ENCODE results near the gene GJA4.
A peak's percentile ranks its signal among the peaks of the same experiment; 100 is the strongest.

The GJA4 gene

DNA sequence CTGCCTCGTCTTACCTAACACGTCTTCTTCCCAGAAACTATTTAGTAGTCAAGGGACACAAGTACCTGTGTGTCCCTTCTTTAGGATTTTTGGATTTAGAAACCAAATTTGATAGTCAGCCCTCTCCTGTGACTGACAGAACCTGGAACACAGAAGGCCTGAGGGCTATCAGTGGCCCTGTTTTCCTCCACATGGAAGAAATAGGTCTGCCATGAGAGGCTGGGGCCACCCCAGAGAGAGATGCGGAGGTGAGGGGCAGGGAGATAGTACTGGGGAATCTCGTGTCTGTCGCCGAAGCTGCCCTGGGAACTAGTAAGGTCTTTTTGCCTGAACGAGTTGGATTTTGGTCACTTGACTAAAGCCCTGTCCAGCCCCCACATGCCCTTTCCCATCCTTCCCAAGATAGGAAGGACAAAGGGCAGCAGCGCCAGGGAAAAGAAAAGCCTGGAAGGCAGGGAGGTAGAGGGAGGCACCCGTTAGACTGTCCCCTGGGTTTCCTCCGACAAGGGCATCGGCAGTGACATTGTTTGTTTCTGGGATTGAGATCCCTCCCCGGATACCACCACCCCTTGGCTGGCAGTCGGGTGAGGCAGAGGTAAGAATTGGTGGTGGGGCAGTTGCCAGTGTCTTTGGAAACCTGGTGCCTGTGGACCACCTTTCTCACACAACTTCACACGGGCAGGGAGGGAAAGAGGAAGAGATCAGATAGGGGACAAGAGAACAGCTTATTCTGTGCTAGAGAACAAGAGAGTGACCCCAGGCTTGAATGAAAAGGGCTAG lies 46.9 kb downstream of the GJA4 start:
- H3K27ac ChIP-seq, result no peak overlapping the region
- TF ChIP-seq CTCF (IDR thresholded peaks at IDR 0.05), result no peak
- DNase-seq (ENCODE audit: low spot score), result no peak
- H3K4me3 ChIP-seq, result no peak overlapping the region

GRCh38 chr1:34840426-34840825 lies 47.6 kb downstream of the GJA4 start:
- no peak for TF ChIP-seq CTCF (IDR thresholded peaks at IDR 0.05)
- Histone ChIP-seq H3K27ac (no peak overlapping the region), H3K4me3 (no peak overlapping the region)
- no peak for DNase-seq (ENCODE audit: low spot score)

DNA sequence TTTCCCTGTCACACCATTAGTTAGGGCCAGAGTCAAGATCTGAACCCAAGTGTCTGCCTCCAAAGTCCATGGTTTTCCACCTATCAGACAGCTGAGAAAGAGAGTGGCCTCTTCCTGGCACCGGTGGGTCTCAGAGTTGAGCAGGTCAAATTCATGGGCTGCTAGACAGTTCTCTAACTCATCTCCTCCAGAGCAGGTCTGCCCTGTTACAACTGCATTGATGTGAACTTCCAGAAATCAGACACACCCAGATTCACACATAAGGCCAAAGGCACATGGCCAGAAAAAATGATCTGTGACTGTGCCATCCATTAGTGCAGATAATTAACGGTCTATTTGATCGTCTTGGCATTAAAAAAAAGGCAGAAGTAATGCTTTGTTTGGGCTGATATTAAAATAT lies 49.3 kb downstream of the GJA4 start:
- TF ChIP-seq CTCF (IDR thresholded peaks at IDR 0.05), result no peak
- H3K27ac ChIP-seq, result no peak overlapping the region
- DNase-seq (ENCODE audit: low spot score), result peak; percentile 2
- H3K4me3 ChIP-seq, result no peak overlapping the region

GRCh38 chr1:34842952-34843371 lies 50.2 kb downstream of the GJA4 start:
- no peak for TF ChIP-seq CTCF (IDR thresholded peaks at IDR 0.05)
- no peak overlapping the region for H3K4me3 ChIP-seq
- peak; percentile 35 for DNase-seq (ENCODE audit: low spot score)
- H3K27ac ChIP-seq, result no peak overlapping the region

- no peak for TF ChIP-seq CTCF (IDR thresholded peaks at IDR 0.05)
- no peak overlapping the region for H3K4me3 ChIP-seq
- DNase-seq (ENCODE audit: low spot score), result no peak
- H3K27ac ChIP-seq, result peak overlapping the region in 1 of 2 donors; percentile 41
Measured at GRCh38 chr1:34843392-34844251, 50.8 kb downstream of the GJA4 start.

- Histone ChIP-seq H3K27ac (peak overlapping the region in 1 of 2 donors; percentile 41), H3K4me3 (no peak overlapping the region)
- no peak for DNase-seq (ENCODE audit: low spot score)
- no peak for TF ChIP-seq CTCF (IDR thresholded peaks at IDR 0.05)
Measured at GRCh38 chr1:34844252-34844634, 51.4 kb downstream of the GJA4 start.

Data from coronary artery (tissue), 2 donors.